ENCODE measurements around the gene GOLGA8G. TPM values are rescaled to one million over a fixed set of nuclear protein-coding genes. Genes with fewer than 3 reads are reported as not detected.

Gene GOLGA8G
- total RNA-seq: not detected in 2 replicates

GRCh38 chr15:28532954-28533353, at the start of gene GOLGA8G:
TSS of gene GOLGA8G (minus strand) at chr15:28532971. CDS start at chr15:28532909, 62 bp downstream.

GRCh38 chr15:28553268-28553667, 20.5 kb upstream of the GOLGA8G start, which contains the start of gene GOLGA6L25:
TSS of gene GOLGA6L25 (plus strand) at chr15:28553568. CDS start at chr15:28553629, 61 bp downstream.

Small RNA genes lying within 50 kb of the gene (small RNA-seq; reads per million reads assigned to genes)
- not detected for gene AC138749.2
- gene AC138749.4: not detected
- gene AC138749.5: not detected
- not detected for gene MIR4509-3
- gene RF00017: not detected

Other genes starting within 250 kb of the GOLGA8G start
- gene HERC2, start 210.8 kb downstream of the GOLGA8G start, total RNA-seq: 56.1 and 72.5 TPM in 2 replicates
- gene GOLGA6L24, start 174.9 kb downstream of the GOLGA8G start, total RNA-seq: not detected in 2 replicates
- not detected in 2 replicates for gene GOLGA8F, start 154.3 kb downstream of the GOLGA8G start, total RNA-seq
- gene GOLGA6L25, start 20.6 kb upstream of the GOLGA8G start, total RNA-seq: not detected in 2 replicates
- 0.27 TPM in 1 of 2 replicates, not detected in the other for gene GOLGA8M, start 179.4 kb upstream of the GOLGA8G start, total RNA-seq